Inflammatory macrophage treated with lipopolysaccharide for 4 hours (primary cell): ENCODE data around the gene MAML2.

ENCODE experiments used
- DNase-seq: peaks from one replicate; pipeline ENCODE4 v3.0.0-alpha.2; 2020

Gene MAML2

GRCh38 chr11:96178049-96178886 is 164.7 kb downstream of the MAML2 start:
- no peak for DNase-seq

- DNase-seq = no peak
These were observed 165.8 kb downstream of the MAML2 start for GRCh38 chr11:96177146-96177545.

- no peak for DNase-seq
These were observed 169.1 kb downstream of the MAML2 start for GRCh38 chr11:96173906-96174305.

- DNase-seq = peak; percentile 38
These were observed 169.6 kb downstream of the MAML2 start for GRCh38 chr11:96173422-96173821.

GRCh38 chr11:96172604-96173003 is 170.4 kb downstream of the MAML2 start:
- DNase-seq = no peak

DNA sequence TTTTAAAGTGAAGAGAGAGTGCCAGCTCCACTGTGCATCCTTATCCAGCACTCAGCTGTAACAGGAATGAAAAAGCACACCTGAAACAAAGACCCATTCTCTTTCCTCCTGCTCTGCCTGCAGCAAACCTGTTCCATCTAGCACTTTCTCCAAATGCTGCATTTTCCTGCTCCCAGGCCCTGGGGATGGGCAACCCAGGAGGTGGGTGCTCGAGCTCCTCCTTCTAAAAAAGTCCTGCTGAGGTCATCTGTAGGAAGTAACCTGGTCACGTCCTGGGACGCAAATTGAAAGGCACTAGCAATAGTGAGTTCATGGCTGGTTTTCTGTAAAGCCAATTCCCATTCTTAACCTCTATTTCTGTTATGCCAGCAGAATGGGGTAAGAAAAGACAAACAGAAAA is 173.7 kb downstream of the MAML2 start:
- DNase-seq = no peak

- DNase-seq = peak; percentile 92
These were observed 174.4 kb downstream of the MAML2 start for GRCh38 chr11:96168623-96169022.

DNA sequence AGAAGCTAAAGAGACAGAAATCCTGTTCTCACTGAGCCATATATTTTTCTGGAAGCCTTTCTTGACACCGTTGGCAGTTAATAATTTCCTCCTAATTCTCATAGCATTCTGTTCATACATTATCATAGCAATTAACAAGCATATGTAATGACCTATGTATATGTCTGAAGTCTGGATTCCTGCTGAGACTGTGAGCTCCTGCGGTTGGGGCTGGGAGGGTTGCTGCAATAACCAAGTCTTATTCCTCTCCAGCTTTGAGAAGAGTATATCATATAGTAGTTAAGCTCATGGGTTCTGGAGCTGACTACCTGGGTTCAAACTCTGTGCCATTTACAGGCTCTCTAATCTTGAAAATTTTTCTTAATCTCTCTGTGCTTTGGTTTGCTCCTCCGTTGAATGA is 175.2 kb downstream of the MAML2 start:
- no peak for DNase-seq

DNA sequence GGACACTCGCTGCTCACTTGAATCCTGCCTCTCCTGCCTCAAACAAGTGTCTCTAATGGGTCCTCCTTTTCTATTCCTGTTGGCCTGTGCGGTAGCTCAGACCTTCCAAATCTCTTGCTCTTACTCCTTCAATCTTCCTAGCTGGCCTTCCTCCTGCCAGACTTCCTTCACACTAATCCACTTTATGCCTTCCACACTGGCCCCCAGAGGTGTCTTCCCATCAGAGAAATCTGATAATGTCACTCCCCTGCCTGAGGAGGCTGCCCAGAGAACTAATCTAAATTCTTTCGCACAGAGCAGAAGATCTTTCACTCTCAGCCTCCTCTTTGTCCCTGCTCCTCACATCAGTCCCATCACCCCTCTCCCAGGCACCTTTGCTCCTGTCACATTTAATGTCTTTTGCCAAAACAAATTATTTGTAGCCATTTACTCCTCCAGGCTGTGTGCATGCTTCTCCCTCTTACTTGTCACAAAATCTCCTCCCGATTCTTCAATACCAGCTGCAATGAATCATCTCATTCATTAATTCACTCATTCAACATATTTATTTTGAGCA is 175.7 kb downstream of the MAML2 start:
- no peak for DNase-seq

DNA sequence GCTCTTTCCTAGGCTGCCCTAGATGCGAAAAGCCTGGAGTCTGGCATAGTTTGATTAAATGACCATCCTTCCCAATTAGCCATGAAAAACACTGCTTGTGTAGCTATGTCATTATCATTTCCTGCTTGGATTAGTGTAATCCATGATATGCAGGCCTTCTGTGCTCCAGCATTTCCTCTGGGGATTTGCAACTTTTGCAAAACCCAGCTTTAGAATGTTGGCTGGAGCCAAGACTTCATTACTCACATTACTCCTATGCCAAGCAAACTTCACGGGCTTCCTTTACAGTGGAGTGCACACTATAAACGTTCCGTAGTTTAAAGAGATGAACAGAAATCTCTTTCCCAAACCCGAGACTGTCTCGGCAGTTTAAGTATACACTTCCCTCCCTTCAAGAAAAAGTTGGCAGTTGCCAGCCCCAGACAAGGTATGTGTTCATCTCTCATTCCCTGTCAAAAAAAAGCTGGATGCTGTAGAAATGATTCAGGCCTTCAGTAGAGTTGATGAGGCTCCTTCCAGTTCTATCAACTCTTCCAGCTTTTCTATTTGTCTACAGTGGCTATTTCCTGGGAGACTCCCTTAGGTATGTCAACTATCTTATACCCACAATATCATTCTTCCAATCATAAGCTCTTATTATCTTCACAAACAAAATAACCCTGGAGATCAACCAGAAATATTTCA is 180.0 kb downstream of the MAML2 start:
- no peak for DNase-seq

- DNase-seq = no peak
These were observed 181.5 kb downstream of the MAML2 start for GRCh38 chr11:96161307-96162089.

DNA sequence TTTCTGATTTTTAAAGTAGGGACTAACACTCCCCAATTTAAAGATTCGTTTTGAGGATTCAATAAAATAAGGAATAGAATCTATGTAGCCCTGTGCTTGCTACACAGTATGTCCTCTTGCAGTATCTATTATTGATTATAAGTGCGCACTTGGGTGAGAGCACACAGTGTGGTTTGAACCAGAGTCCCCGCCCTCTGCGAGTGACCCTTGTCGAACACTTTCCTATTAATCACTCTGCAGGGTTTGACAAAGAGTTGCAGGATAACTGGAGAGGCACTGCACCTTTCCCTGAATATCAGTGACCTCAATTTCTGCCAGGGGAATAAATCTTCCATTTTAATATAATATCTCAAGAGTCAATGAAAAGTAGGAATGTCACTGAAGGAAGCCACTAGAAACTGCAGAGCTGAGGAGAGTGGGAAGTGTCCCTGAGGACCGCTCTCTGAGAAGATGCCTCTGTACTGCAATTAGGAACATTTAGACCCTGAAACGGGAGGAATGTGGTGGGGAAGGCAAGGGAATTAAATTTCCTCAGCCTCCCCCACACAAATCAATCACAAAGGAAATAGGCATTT is 182.2 kb downstream of the MAML2 start:
- DNase-seq = no peak

GRCh38 chr11:96159968-96160367 is 183.0 kb downstream of the MAML2 start:
- no peak for DNase-seq

- DNase-seq = no peak
These were observed 184.9 kb downstream of the MAML2 start for GRCh38 chr11:96158126-96158525.

- DNase-seq = no peak
These were observed 185.5 kb downstream of the MAML2 start for GRCh38 chr11:96157517-96157873.

- DNase-seq = no peak
These were observed 186.6 kb downstream of the MAML2 start for GRCh38 chr11:96156379-96156722.

DNA sequence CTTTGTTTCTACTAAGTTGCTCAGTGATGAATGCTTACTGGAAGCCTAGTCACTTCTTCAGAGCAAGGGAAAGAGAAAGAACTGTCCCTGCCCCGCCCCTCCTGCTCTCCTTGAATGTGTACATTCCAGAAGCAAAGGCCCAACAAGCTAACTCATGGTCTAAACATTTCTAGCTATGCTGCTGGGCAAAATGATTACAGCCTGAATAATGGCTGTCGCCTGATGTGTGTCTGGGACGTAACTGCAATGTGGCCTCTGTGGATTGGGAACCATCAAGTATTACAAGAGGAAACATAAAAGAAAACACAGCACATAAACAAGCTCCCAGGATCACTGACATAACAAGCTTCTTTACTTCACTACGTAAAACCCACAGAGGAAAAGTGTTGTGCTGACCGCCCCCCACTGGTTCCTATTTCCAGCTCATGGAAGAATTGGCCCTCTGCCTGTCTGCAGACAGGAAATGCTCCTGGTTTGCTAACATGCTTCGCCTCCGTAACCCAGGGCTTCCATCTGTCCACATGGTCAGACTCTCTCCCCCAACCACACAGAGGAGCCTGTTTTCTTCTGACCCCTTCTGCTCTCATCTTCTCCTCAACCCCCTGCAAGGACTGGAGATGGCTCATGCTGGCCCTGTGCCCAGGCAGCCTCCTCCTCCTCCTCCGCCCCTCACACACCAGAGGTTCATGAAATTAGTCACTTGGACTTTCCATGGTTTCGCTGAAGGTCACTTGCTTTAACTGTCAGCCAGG is 187.2 kb downstream of the MAML2 start:
- peak; percentile 98 for DNase-seq

GRCh38 chr11:96154802-96155520 is 188.0 kb downstream of the MAML2 start:
- DNase-seq = no peak

DNA sequence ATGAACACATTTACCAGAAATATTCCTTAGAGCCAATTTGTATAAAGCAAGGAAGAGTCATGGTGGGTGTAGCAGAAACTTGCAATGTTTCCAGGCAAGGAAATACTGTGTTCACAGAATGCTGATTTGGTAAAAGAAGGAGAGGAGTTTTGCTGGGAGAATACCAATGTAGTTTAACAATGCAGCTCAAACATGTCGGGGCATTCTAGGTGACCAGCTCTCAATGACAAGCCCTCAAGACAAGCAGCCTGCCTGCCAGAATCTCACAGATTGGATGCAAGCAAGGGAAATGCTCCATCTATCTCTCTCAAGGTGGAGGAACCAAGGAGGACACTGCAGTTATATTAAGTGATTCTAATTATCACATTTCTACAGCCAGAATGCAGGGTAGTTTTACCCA is 190.4 kb downstream of the MAML2 start:
- no peak for DNase-seq

- DNase-seq = no peak
These were observed 191.5 kb downstream of the MAML2 start for GRCh38 chr11:96151501-96151900.

DNA sequence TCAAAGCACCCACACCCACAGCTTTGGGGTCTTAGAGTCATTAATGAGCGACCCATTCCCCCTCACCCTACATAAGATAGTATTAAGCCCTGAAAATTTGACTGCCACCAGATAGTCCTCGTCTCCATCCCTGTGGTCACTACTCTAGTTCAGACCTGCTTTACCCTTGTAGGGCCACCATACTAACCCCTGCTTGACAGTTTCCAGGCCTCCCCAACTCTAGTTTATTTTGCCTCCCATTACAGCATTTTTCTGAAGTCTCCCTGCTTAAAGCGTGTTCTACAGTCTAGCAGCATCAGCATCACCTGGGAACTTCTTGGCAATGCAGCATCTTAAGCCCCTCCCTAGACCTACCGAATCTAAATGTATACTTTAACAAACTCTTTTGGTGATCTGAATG is 192.4 kb downstream of the MAML2 start:
- no peak for DNase-seq
